ENCODE measurements around the gene VPS54. TPM values are rescaled to one million over a fixed set of nuclear protein-coding genes. Genes with fewer than 3 reads are reported as not detected.

VPS54 gene
- polyA plus RNA-seq, 6 donors from 2014 or later = 4.6 to 10.8 (median 5.2) TPM

GRCh38 chr2:63844616-63845015 lies 174.6 kb downstream of the VPS54 start:
- Mint-ChIP-seq H3K4me1 (peaks cover 40 to 62% (median 52%) of the 10 kb centered on the region in 3 donors), H3K9me3 (peaks cover 0 to 1% (median 0%) of the 10 kb centered on the region in 7 donors), H3K36me3 (peaks cover 0 to 4% of the 10 kb centered on the region in 2 donors), H3K27me3 (no peaks in the 10 kb centered on the region), H3K27ac (peak overlapping the region in 1 of 6 donors; percentile 69), H3K4me3 (peak overlapping the region in 2 of 8 donors; percentile 5 to 98)
- DNase-seq = no peak
- ATAC-seq (ENCODE audit: low read depth in 2 of 2) = no peak

- Mint-ChIP-seq H3K9me3 (peaks cover 0 to 1% (median 0%) of the 10 kb centered on the region in 7 donors), H3K27ac (no peak overlapping the region), H3K4me1 (peaks cover 34 to 56% (median 47%) of the 10 kb centered on the region in 3 donors), H3K27me3 (no peaks in the 10 kb centered on the region), H3K36me3 (peaks cover 0 to 4% of the 10 kb centered on the region in 2 donors), H3K4me3 (peak overlapping the region in 7 of 8 donors; percentile 6 to 98 (median 59))
- DNase-seq (no peak), ATAC-seq (ENCODE audit: low read depth in 2 of 2) (no peak)
Observed at GRCh38 chr2:63843791-63844190, 175.4 kb downstream of the VPS54 start.

DNA sequence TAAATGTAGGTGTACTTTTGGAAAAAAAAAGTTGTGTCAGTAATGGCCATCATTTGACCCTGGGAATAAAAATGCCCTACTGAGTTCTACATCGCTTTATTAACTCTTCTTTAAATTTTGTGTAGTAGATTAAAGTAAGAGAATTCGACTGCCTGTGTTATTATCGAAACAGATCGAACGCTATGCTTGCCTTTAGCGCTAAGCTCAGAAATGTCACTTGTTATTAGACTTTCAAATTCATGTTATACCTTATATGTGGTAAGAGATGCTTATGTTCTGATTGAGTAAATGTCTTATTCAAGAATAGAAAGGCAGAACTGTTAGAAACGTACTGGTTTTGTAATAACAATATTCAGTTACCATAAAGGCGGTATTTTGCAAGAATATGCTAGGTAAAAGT lies 176.1 kb downstream of the VPS54 start:
- H3K27me3 Mint-ChIP-seq = no peaks in the 10 kb centered on the region
- peak overlapping the region in 7 of 8 donors; percentile 91 to 99 (median 98) for H3K4me3 Mint-ChIP-seq
- peak overlapping the region in 1 of 6 donors; percentile 96 for H3K27ac Mint-ChIP-seq

GRCh38 chr2:63842149-63843061 lies 176.8 kb downstream of the VPS54 start:
- ATAC-seq (ENCODE audit: low read depth in 2 of 2) (no peak), DNase-seq (peak; percentile 10)
- peaks cover 32 to 50% (median 45%) of the 10 kb centered on the region in 3 donors for H3K4me1 Mint-ChIP-seq
- H3K27me3 Mint-ChIP-seq = no peaks in the 10 kb centered on the region
- H3K4me3 Mint-ChIP-seq = peak overlapping the region; percentile 91 to 99 (median 98)
- peaks cover 0 to 1% (median 0%) of the 10 kb centered on the region in 7 donors for H3K9me3 Mint-ChIP-seq
- H3K36me3 Mint-ChIP-seq = peaks cover 0 to 4% of the 10 kb centered on the region in 2 donors
- H3K27ac Mint-ChIP-seq = peak overlapping the region; percentile 76 to 99 (median 96)

More for the DNA sequence above, 176.1 kb downstream of the VPS54 start:
- H3K9me3 Mint-ChIP-seq = peaks cover 0 to 1% (median 0%) of the 10 kb centered on the region in 7 donors
- peaks cover 34 to 56% (median 47%) of the 10 kb centered on the region in 3 donors for H3K4me1 Mint-ChIP-seq
- no peak for ATAC-seq (ENCODE audit: low read depth in 2 of 2)
- H3K36me3 Mint-ChIP-seq = peaks cover 0 to 4% of the 10 kb centered on the region in 2 donors
- no peak for DNase-seq

Other genes with a start within 250 kb of the VPS54 start
- 100 to 1,000 TPM in 5 of 6 donors, 10 to 100 TPM in 1; 94.3 to 152 (median 115) TPM for gene UGP2, start 177.5 kb downstream of the VPS54 start, polyA plus RNA-seq (ENCODE audit: low read depth in 6 of 6)
- gene PELI1, start 125.0 kb upstream of the VPS54 start, polyA plus RNA-seq (ENCODE audit: low read depth in 6 of 6) = 10 to 100 TPM; 19.6 to 52.1 (median 28.9) TPM